Measurements from ENCODE around the gene BDNF. TPM values are rescaled to one million over a fixed set of nuclear protein-coding genes. Genes with fewer than 3 reads are reported as not detected.

BDNF gene
- total and polyA plus RNA-seq, 2 donors (not counting 3 experiments of a cell fraction or from before 2014, with no cell fraction given): 3.1 to 3.6 TPM

DNA sequence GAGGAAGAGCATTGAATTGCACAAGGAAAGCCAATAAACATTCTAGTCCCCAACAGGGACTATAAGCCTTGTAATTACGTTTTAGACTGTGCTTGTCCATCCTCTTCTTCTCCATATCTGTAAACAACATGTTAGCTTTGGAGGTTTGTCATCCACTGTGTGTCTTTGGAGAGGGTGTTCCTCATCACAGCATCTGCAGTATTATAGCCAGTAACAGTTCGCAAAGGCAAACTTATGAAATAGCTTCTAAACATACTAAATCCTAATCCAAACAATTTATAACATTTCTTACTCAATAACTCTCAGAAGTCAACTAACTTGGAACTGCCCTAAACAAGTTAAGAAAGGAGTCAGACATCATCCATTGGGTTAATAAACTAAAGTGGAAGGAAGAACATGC is 10.3 kb upstream of the BDNF start:
- Histone ChIP-seq H3K4me3 (replicated peaks in 1 of 3; ENCODE audit: insufficient read depth in 1 of 3, low read depth in 1 of 3, low read length in 3 of 3) (no peak overlapping the region), H4K20me1 (replicated peaks; ENCODE audit: control insufficient read depth, extremely low read depth, insufficient read depth, low read length) (no peaks in the 10 kb centered on the region), H3K27me3 (ENCODE audit: control insufficient read depth in 2 of 2, insufficient read depth in 2 of 2, low read length in 2 of 2) (peaks cover 12 to 31% of the 10 kb centered on the region in 2 experiments), H2AFZ (ENCODE audit: low read depth, low read length) (no peak overlapping the region), H3K9ac (replicated peaks; ENCODE audit: extremely low read depth, insufficient read depth, low read length) (no peak overlapping the region), H3K9me1 (replicated peaks; ENCODE audit: control insufficient read depth, extremely low read depth, insufficient read depth, low read length) (no peaks in the 10 kb centered on the region), H3K79me2 (ENCODE audit: control insufficient read depth, insufficient read depth, low read length) (no peaks in the 10 kb centered on the region), H3K36me3 (ENCODE audit: control insufficient read depth in 2 of 2, extremely low read depth in 1 of 2, insufficient read depth in 2 of 2, low read length in 2 of 2) (no peaks in the 10 kb centered on the region), H3K4me1 (ENCODE audit: control insufficient read depth, extremely low read depth, insufficient read depth, low read length) (no peaks in the 10 kb centered on the region), H3K4me2 (ENCODE audit: insufficient read depth, low read length) (no peak overlapping the region), H3K27ac (ENCODE audit: insufficient read depth, low read depth, low read length) (no peak overlapping the region), H3K9me3 (replicated peaks; ENCODE audit: control insufficient read depth, insufficient read depth, low read length) (no peaks in the 10 kb centered on the region)
- CTCF ChIA-PET: interaction anchor here (0.9 to 2.1 kb wide), 4 partner anchors 9 to 1618 kb away, joined by 3 to 5 read pairs (median 4); no protein-coding TSS in a partner anchor
- POLR2A ChIA-PET: no interaction called here
- FAIRE-seq (no peak), DNase-seq (ENCODE audit: low read depth, low spot score) (no peak)
- intact Hi-C loops (cut with micrococcal nuclease) (no loop called here), dilution Hi-C loops (cut with MboI; ENCODE audit: extremely low pct_ligation_motif_present, low sequenced_read_pairs) (no loop called here)
- no peak for TF ChIP-seq FOS (IDR thresholded peaks at IDR 0.05; ENCODE audit: borderline replicate concordance, insufficient read depth, low read length)
- TF ChIP-seq, protein P1, sequence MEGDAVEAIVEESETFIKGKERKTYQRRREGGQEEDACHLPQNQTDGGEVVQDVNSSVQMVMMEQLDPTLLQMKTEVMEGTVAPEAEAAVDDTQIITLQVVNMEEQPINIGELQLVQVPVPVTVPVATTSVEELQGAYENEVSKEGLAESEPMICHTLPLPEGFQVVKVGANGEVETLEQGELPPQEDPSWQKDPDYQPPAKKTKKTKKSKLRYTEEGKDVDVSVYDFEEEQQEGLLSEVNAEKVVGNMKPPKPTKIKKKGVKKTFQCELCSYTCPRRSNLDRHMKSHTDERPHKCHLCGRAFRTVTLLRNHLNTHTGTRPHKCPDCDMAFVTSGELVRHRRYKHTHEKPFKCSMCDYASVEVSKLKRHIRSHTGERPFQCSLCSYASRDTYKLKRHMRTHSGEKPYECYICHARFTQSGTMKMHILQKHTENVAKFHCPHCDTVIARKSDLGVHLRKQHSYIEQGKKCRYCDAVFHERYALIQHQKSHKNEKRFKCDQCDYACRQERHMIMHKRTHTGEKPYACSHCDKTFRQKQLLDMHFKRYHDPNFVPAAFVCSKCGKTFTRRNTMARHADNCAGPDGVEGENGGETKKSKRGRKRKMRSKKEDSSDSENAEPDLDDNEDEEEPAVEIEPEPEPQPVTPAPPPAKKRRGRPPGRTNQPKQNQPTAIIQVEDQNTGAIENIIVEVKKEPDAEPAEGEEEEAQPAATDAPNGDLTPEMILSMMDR (IDR thresholded peaks at IDR 0.05; ENCODE audit: extremely low read depth in 1 of 2, insufficient read depth in 1 of 2, low read depth in 1 of 2, low read length in 2 of 2): no peak
- no TSS peak for BruUV-seq (replicated peaks)

DNA sequence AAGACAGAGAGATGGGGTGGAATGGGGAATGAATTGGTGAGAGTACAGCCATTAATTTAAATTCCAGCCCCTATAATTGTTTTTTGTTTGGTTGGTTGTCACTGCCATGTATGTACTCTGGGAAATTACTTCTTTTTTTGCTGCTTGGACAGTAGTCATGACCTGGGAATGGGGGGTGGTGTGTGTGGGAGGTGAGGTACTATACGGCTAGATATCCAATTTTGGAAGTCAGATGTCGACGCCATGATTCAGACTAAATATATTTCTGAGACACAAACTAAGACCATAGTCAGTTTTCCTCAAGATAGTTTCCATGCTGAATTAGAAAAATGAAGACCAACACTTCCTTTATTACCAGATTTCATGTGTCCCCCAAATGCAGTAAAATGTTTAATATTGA is 7.4 kb upstream of the BDNF start:
- CTCF ChIA-PET: no interaction called here
- Histone ChIP-seq H2AFZ (ENCODE audit: low read depth, low read length) (no peak overlapping the region), H3K36me3 (ENCODE audit: control insufficient read depth in 2 of 2, extremely low read depth in 1 of 2, insufficient read depth in 2 of 2, low read length in 2 of 2) (no peaks in the 10 kb centered on the region), H3K4me2 (ENCODE audit: insufficient read depth, low read length) (no peak overlapping the region), H3K4me3 (replicated peaks in 1 of 3; ENCODE audit: insufficient read depth in 1 of 3, low read depth in 1 of 3, low read length in 3 of 3) (no peak overlapping the region), H3K9me3 (replicated peaks; ENCODE audit: control insufficient read depth, insufficient read depth, low read length) (no peaks in the 10 kb centered on the region), H3K79me2 (ENCODE audit: control insufficient read depth, insufficient read depth, low read length) (no peaks in the 10 kb centered on the region), H3K9ac (replicated peaks; ENCODE audit: extremely low read depth, insufficient read depth, low read length) (no peak overlapping the region), H3K9me1 (replicated peaks; ENCODE audit: control insufficient read depth, extremely low read depth, insufficient read depth, low read length) (no peaks in the 10 kb centered on the region), H3K27me3 (ENCODE audit: control insufficient read depth in 2 of 2, insufficient read depth in 2 of 2, low read length in 2 of 2) (peaks cover 5 to 12% of the 10 kb centered on the region in 2 experiments), H3K4me1 (ENCODE audit: control insufficient read depth, extremely low read depth, insufficient read depth, low read length) (no peaks in the 10 kb centered on the region), H3K27ac (ENCODE audit: insufficient read depth, low read depth, low read length) (no peak overlapping the region), H4K20me1 (replicated peaks; ENCODE audit: control insufficient read depth, extremely low read depth, insufficient read depth, low read length) (no peaks in the 10 kb centered on the region)
- POLR2A ChIA-PET: no interaction called here
- dilution Hi-C loops (cut with MboI; ENCODE audit: extremely low pct_ligation_motif_present, low sequenced_read_pairs) (no loop called here), intact Hi-C loops (cut with micrococcal nuclease) (no loop called here)
- TF ChIP-seq, protein P1 (IDR thresholded peaks at IDR 0.05; ENCODE audit: extremely low read depth in 1 of 2, insufficient read depth in 1 of 2, low read depth in 1 of 2, low read length in 2 of 2): no peak
- TF ChIP-seq POLR2AphosphoS5 (IDR thresholded peaks at IDR 0.05; ENCODE audit: insufficient read depth, low read depth, low read length) (no peak), JUN (IDR thresholded peaks at IDR 0.05; ENCODE audit: borderline replicate concordance, insufficient read depth, insufficient read length, low read depth) (no peak), EZH2 (IDR thresholded peaks at IDR 0.05; ENCODE audit: borderline replicate concordance, low read depth, low read length, severe bottlenecking) (no peak), POLR2A (IDR thresholded peaks at IDR 0.05; ENCODE audit: low read depth, low read length) (no peak), GATA2 (IDR thresholded peaks at IDR 0.05; ENCODE audit: insufficient read depth, insufficient read length, low read depth, low read length) (no peak), MYC (IDR thresholded peaks at IDR 0.05; ENCODE audit: low read depth, low read length) (no peak), FOS (IDR thresholded peaks at IDR 0.05; ENCODE audit: borderline replicate concordance, insufficient read depth, low read length) (no peak)
- TF ChIP-seq, protein P2, sequence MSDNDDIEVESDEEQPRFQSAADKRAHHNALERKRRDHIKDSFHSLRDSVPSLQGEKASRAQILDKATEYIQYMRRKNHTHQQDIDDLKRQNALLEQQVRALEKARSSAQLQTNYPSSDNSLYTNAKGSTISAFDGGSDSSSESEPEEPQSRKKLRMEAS (IDR thresholded peaks at IDR 0.05; ENCODE audit: insufficient read depth, insufficient read length): no peak
- no TSS peak for BruUV-seq (replicated peaks)
- DNase-seq (ENCODE audit: low read depth, low spot score) (no peak), FAIRE-seq (no peak)

Measured in endothelial cell of umbilical vein (primary cell).